Stimulated activated CD4-positive, alpha-beta T cell treated with anti-CD3 and anti-CD28 coated beads, Interleukin-1b, Interleukin-23, amount 100 ng/mL, for 48 hours (primary cell): ENCODE measurements around the gene SERINC5.
"Not testable (repeated sequence)": the region's sequence is repeated elsewhere in the genome, so short reads cannot be mapped to it uniquely, and the experiment has no call there.

Experiments used
- DNase-seq: peaks from one replicate; pipeline ENCODE4 v3.0.0-alpha.2; 2020

Gene SERINC5

DNA sequence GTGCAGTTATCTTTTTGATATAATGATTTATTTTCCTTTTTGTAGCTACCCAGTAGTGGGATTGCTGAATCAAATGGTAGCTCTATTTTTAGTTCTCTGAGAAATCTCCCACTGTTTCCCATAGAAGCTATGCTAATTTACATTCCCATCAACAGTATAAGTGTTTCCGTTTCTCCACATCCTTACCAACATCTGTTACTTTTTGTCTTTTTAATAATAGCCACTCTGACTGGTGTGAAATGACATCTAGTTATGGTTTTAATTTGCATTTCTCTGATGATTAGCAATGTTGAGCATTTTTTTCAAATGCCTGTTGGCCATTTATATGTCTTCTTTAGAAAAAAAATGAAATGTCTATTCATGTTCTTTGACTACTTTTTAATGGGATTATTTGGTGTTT is 94.7 kb downstream of the SERINC5 start:
- no peak for DNase-seq

DNA sequence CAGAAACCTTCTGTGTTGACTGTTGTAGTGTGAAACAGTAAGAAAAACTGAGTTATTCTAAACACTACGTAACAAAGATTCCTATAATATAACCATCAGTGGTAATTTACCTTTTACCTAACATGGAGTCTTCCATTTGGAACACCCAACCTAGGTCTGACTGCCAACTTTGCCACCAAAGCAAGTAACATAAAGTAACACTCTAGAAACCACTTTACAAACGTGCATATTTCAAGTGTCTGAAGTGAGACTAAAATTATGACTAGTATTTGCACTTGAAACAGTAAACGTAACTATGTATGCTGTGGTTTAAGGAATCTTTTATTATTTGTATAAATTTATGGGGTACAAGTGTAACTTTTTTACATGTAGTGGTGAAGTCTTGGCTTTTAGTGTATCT is 95.6 kb downstream of the SERINC5 start:
- no peak for DNase-seq

DNA sequence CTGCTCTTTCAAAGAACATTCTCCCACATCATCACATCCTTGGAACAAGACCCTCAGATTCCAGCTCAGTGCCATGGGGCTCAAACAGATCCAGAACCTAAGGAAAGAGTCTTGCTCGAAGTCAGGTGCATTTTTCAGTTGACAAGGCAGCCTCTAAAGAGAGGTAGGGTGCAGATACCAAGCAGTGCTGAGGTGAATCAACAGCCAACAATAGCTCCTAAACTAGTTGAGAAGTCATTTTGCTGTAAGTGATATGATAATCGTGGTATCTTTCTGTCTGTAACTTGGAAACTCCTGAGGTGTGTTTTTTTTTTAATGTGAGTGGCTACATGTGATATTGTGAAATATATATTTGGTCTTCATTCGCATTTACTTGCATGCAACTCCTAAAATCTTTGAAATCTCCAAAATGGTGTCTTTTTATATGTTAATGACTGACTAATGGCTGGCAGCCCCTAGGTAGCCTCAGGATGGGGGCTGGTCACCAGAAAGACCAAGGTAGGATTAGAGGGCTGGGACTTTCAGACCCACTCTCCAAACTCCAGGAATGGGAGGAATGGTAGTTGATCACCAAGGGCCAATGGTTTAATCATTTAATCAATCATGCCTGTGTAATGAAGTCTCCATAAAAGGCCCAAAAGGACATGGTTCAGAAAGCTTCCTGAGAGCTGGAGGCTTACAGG is 96.6 kb downstream of the SERINC5 start:
- no peak for DNase-seq

- no peak for DNase-seq
Measured at GRCh38 chr5:80156156-80156555, 99.7 kb downstream of the SERINC5 start.

GRCh38 chr5:80154749-80155148 is 101.1 kb downstream of the SERINC5 start:
- no peak for DNase-seq

DNA sequence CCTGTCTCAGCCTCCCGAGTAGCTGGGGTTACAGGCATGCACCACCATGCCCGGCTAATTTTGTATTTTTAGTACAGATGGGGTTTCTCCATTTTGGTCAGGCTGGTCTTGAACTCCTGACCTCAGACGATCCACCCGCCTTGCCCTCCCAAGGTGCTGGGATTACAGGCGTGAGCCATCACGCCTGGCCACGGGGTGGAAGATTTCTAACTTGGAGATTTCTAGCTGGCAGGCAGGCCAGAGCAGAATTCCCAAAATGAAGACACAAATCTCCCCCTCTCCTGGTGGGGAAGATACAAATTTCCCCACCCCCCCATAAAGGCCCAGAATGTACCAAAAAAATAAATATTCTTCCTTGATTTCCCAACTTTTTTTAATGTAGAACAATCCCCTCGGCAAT is 101.6 kb downstream of the SERINC5 start:
- not testable (repeated sequence) for DNase-seq

DNA sequence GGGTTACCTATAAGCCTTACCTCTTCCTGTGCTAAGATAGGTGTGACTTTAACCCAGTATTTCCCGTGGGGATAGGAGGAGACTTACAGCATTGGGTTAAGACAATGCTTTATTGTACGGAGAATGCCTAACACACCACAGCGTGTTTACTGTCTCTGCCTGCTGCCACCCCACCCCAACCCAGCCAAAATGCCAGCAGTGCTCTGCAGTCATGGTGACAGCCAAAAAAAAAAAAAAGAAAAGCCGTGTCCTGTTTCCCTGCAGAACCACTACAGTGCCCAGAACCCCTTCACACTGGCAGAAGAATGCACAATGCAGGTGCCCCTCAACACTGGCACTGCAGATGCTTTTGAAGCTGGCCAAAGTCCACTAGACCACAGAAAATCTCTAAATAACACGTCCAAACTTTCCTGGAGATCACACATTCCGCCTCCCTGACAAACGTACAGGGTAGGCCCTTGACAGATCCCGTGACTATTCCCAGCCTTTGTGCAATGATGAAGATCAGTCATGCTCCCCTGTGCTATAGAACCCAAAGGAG is 102.2 kb downstream of the SERINC5 start:
- no peak for DNase-seq

- DNase-seq: no peak
Measured at GRCh38 chr5:80152778-80153177, 103.1 kb downstream of the SERINC5 start.

DNA sequence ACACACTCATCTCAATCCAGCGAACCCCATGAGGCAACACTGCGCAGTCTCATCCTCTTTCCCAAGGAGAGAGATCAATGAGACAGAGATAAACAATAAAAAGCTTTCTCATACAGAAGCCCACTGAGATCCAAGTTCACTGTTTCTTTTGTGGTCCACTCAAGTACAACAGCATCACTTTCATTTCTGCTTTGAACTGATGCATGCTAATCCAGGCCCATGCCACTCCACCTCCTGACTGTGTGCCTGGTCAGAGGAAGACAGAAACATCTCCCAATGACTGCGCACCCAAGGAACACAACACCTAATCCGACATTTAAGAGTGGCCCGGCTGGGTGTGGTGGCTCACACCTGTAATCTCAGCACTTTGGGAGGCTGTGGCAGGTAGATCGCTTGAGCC is 104.0 kb downstream of the SERINC5 start:
- DNase-seq: no peak

- DNase-seq: no peak
Measured at GRCh38 chr5:80150731-80151130, 105.1 kb downstream of the SERINC5 start.

- no peak for DNase-seq
Measured at GRCh38 chr5:80149161-80149609, 106.7 kb downstream of the SERINC5 start.

GRCh38 chr5:80147119-80147815 is 108.6 kb downstream of the SERINC5 start:
- no peak for DNase-seq

- no peak for DNase-seq
Measured at GRCh38 chr5:80146046-80146445, 109.8 kb downstream of the SERINC5 start.

DNA sequence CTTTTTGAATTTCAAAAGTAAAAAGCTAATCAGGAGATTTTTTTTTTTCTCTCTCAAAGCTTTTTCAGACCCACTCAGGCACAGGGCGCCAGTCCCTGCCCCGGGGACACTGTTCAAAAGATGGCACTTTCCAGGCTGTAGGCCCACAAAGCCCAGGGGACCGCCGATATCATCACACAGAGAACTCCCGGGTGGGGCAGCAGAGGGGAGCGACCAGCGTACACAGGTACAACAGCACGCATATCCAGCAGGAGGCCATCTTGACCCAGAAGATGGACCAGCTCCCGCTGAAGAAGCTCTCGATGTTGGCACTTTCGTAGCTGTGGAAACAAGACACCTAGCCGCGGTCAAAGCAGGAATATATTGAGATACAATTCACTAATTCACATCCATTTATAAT is 112.4 kb downstream of the SERINC5 start:
- no peak for DNase-seq

DNA sequence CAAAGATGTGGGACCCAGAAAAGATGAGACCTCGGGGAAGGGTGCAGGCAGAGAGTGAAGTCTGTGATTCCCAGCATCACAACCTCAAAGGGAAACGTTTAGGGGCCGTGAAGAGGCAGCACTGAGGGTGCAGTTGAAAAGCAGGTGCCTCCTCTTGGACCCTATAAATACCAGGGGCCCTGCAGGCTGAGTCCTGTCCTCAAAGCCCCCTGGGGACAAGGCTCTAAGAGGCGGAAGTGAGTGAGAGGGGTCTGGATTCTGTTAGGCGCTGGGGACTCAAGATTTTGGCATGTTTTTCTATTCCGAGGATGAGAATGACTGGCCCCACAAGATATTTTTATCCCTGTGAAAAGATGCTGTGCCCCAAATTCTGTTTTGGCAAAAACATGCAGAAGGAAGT is 112.9 kb downstream of the SERINC5 start:
- no peak for DNase-seq

- DNase-seq: no peak
Measured at GRCh38 chr5:80141681-80142080, 114.2 kb downstream of the SERINC5 start.

DNA sequence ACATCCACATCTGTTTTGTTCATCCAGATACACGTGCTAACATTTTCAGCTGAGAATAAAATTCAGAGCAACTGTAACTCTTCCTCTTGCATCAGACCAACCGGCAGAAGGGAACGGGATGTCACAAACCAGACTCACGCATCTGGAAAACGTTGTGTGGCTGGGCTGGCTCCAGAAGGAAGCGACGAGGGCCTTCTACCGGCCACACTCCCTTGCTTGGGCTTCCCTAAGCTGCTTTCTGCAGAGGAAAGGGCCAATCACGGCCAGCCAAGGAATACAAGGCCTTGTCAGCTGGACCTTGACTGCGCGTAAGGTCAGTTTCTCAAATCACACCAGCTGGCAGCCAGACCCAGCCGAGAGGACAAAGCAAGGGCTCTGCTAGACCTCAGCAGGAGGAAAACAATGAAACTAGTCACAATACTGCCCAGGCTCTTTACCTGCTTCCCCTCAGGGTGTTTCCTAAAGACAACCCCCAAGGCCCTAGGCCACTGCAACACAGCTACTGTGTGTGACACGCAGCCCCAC is 114.6 kb downstream of the SERINC5 start:
- no peak for DNase-seq

DNA sequence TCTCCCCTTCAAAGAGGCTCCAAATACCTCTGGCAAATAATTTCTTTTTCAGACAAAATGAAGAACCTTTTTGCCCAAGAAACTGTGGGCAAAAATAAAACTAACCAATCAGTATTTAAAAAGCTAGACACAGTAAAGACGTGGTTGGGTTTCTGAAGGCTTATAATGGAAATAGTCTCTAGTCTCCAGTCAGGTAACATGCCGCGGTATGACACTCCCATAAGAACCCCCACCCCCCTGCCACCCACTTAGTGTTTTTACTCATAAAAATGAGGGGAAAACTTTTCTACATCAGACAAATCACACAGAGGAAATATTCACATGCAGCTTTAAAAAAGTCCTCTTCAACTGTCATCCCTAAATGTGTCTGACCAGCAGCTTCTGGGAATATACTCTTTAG is 115.4 kb downstream of the SERINC5 start:
- DNase-seq: peak; percentile 59

- DNase-seq: no peak
Measured at GRCh38 chr5:80139466-80139972, 116.3 kb downstream of the SERINC5 start.

- no peak for DNase-seq
Measured at GRCh38 chr5:80138486-80138885, 117.4 kb downstream of the SERINC5 start.

- DNase-seq: not testable (repeated sequence)
Measured at GRCh38 chr5:80136798-80137197, 119.0 kb downstream of the SERINC5 start.

DNA sequence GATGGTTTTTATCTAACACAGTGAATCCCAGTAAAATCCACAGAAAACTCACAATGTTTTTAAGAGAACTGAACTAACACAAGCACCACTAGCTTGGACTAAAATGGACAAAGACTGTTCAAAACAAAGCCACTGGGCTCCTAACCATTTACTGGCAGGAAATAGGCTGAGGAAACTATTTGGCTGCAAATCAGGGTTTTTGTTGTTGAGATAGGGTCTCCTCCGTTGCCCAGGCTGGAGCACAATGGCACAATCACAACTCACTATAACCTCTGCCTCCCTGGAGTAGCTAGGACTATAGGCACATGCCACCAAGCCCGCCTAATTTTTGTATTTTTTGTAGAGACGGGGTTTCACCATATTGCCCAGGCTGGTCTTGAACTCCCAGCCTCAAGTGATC is 121.0 kb downstream of the SERINC5 start:
- no peak for DNase-seq

DNA sequence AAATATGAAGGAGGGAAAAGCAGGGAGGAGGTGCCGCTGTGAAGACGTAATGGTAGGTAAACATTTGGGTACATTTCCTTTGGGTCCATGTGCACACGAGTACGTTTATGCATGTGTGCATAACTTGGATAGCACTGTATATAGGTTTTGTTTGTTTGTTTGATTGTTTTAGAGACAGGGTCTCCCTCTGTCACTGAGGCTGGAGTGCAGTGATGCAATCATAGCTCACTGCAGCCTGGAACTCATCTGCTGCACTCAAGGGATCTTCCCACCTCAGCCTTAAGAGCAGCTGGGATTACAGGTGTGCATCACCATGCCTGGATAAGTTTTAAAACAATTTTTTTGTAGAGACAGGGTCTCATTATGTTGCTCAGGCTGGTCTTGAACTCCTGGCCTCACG is 126.7 kb downstream of the SERINC5 start:
- DNase-seq: no peak

DNA sequence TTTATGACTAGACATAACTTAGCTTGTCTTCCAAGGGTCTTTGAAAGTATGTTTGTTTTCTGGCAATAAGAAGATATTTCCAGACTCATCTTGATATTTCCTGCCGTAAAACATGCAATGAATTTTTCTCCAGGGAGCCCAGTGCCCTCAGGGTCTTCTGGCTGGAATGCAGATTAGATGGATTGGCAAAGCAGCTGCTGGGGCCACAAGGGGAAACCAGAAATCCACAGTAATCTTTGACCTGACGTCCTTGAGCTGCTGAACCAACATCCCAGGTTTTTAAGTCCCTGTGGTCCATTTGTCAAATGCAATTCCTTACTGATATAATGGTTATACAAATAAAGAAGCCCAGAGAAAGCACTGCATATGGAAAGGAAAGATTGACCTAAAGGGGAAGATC is 127.7 kb downstream of the SERINC5 start:
- DNase-seq: no peak
